GM12874 (cell line): ENCODE data around the gene TAS1R1.

ENCODE experiments used
- TF ChIP-seq, protein P1 (sequence below): IDR thresholded peaks from 2 replicates; pipeline ENCODE4 v1.5.1; 2011; ENCODE audit warnings: low read depth, mild to moderate bottlenecking, control low read depth, low read length, moderate library complexity; ENCODE audit not compliant: insufficient read depth

Gene TAS1R1

DNA sequence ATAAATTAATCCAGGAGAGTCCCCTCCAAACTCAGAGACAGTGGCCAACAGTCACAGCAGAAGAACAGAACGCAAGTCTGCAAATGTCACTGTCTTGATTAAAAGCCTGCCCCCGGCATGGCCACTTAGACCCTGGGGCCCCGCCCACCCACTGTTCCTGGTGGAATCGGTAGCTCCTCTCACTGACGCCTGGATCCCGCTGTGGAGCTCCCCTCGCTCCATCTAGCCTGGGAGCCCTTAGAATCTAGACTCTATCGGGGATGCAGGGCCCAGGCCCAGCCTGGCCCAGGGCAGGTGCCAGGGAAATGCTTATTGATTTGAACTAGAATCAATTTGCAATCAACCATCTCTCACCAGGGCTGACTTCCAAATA, 42.2 kb upstream of the TAS1R1 start:
- TF ChIP-seq, protein P1, sequence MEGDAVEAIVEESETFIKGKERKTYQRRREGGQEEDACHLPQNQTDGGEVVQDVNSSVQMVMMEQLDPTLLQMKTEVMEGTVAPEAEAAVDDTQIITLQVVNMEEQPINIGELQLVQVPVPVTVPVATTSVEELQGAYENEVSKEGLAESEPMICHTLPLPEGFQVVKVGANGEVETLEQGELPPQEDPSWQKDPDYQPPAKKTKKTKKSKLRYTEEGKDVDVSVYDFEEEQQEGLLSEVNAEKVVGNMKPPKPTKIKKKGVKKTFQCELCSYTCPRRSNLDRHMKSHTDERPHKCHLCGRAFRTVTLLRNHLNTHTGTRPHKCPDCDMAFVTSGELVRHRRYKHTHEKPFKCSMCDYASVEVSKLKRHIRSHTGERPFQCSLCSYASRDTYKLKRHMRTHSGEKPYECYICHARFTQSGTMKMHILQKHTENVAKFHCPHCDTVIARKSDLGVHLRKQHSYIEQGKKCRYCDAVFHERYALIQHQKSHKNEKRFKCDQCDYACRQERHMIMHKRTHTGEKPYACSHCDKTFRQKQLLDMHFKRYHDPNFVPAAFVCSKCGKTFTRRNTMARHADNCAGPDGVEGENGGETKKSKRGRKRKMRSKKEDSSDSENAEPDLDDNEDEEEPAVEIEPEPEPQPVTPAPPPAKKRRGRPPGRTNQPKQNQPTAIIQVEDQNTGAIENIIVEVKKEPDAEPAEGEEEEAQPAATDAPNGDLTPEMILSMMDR, result no peak

DNA sequence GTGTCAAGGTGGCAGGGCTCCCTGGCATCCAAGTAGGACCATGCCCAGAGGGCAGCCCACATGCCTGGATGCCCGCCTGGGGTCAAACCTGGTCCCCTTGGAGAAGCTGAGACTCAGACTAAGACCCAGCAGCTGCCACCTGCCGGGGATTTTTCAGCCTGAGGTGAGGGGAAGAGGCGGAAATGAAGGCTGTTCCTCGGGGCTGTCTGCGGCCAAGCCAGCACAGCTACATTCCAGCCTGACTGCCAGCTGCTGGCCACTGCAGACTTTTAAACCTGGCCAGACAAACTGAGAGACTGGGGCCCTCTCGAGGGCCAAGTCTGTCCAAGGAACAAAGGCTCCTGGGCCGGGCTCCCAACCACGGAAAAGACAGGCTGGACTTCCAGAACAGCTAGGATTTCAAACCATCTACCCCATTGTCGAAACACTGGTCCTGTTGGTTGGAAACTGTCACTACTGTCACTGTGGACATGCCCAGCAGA, 41.7 kb upstream of the TAS1R1 start:
- TF ChIP-seq, protein P1, result no peak

DNA sequence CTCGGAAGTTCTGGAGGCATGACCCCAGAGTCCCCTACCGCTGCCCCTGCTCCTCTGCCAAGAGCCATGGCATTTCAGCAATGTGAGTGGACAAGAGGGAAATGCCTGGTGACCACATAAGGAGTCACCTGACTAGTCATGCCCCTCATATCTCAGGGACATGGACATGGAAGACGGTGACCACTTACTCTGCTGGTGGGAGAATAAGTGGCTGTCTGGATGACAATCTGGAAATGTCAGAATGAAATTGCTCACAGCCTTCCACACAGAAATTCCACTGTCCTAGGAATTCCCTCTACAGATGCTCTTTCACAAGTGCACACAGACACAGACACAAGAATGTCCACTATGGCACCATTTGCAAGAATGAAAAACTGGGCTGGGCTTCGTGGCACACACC, 39.3 kb upstream of the TAS1R1 start:
- TF ChIP-seq, protein P1, result no peak

DNA sequence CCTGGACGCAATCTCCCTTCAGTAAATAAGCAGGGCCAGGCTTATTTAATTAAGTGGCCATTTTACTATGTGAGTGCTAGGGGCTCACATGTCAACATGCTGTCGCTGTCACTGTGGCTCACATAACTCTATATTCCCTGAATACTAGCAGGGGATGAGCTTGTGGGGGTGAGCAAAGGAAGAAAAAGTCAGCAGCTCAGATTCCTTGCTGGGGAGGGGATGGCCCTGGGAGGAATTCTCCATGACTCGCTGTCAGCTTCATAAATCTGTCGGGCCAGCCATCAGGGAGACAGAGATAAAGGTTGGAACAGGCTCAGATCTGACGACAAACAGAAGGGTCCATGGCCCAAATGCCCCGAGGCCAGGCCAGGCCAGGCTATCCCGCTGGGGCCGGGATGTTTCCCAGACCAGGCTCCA, 37.7 kb upstream of the TAS1R1 start:
- TF ChIP-seq, protein P1, result no peak

DNA sequence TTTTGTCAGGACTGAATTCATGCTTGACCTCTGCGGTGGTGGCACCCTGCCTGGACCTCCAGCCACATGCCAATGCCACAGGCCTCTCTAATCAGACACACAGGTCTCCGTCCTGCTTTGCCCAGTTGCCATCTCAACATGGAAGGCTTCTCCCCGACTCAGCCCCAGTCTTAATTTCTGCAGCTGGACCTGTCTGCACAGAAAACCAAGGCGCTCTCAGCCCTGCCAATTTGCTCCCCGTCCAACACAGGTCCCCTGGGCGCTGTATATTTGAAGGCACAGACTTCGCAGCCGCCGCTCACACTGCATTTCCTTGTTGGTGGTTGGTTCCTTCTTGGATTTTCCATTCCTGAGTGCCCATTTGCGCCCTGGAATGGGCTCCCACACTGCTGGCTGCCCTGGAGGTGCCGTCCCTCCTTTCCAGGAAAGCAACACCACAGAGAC, 35.6 kb upstream of the TAS1R1 start:
- TF ChIP-seq, protein P1, result no peak

DNA sequence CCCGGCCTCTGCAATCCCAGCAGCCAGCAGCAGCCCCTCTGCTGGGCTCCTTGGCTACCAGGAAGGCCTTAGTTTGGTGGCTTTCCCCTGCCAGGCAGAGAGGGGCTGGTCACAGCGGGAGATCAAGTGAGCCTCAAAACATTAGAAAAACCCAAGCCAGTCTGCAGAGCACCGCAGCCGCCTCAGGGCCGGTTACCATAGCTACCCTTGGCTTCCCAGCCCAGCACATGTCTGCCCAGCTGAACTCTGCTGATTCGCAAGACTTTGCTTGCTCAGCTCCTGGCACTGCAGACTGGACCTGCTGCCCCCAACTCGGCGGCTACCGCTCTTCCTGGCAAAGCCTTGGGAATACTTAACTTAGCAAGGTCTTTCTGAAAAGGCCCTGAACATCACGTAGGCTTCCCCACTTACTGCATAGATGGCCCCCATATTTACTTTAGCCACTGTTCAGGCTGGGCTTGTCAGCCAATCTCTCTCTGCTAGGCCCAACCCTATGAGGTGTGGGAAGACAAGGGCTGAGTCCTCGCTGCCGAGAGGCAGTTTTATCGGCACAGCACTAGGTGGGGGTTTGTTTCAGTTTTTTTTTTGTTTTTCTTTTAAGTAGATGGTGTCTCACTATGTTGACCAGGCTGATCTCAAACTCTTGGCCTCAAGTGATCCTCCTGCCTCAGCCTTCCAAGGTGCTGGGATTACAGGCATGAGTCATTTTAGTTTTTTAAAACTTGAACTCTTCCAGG, 35.0 kb upstream of the TAS1R1 start:
- TF ChIP-seq, protein P1, result no peak

DNA sequence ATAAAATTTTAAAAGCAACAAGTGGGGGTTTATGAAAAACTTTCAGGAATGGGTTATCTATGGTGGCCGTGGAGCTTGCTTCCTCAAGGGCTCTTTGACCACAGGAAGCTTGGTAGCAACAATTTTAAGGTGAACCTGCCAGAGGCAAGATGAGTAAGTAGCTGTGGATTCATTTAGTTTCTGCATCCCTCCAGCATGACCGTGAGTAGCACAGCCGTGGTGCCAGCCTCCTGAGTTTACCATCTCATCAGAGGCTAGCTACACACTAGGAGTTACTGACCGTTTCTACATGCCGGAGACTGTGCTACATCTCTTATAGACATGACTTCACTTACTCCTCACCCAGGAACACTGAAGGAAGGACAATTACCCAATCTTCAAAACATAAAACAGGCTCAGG, 33.6 kb upstream of the TAS1R1 start:
- TF ChIP-seq, protein P1, result no peak
